Measurements from ENCODE around the gene ZNF521. TPM values are rescaled to one million over a fixed set of nuclear protein-coding genes. Genes with fewer than 3 reads are reported as not detected.

Gene ZNF521
- total RNA-seq, 2 donors from 2014 or later: 1.1 TPM; not detected in 1

DNA sequence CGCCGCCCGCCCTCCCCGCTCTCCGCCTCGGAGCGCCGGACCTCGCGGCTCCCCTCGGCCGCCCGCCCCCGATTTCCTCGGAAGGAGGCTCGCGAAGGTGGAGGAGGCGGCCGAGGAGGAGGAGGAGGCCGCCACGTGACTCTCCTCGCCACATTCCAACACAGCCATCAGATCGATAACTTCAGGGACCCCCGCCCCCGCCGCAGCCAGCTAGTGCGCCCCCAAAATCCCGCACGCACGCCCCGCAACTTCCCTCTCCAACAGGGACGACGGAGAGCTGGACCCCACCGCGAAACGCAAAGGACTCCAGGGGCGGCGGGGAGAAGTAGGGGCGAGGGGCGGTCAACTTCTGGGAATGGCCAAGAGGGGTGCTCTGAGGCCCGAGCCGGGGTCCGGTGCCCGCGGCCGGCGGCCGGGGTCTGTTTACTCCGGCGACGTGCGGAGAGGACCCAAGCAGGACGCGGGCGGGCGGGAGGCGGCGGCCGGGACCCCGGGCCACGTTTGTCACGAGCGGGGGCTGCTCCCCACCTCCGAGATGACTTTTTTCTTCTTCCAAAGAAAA, 2.0 kb downstream of the ZNF521 start:
- no peak overlapping the region for H3K27ac Mint-ChIP-seq
- H3K9me3 ChIP-seq (ENCODE audit: control insufficient read depth, low read length, poor library complexity, severe bottlenecking): no peaks in the 10 kb centered on the region
- peaks cover 4% of the 10 kb centered on the region for H3K36me3 Mint-ChIP-seq (ENCODE audit: low read depth)
- DNase-seq: peak in 1 of 3 donors; percentile 12
- no peak for ATAC-seq
- H3K27me3 Mint-ChIP-seq: peaks cover 52% of the 10 kb centered on the region
- peaks cover 7% of the 10 kb centered on the region for H3K4me1 Mint-ChIP-seq
- H3K4me3 Mint-ChIP-seq: peak overlapping the region; percentile 89

DNA sequence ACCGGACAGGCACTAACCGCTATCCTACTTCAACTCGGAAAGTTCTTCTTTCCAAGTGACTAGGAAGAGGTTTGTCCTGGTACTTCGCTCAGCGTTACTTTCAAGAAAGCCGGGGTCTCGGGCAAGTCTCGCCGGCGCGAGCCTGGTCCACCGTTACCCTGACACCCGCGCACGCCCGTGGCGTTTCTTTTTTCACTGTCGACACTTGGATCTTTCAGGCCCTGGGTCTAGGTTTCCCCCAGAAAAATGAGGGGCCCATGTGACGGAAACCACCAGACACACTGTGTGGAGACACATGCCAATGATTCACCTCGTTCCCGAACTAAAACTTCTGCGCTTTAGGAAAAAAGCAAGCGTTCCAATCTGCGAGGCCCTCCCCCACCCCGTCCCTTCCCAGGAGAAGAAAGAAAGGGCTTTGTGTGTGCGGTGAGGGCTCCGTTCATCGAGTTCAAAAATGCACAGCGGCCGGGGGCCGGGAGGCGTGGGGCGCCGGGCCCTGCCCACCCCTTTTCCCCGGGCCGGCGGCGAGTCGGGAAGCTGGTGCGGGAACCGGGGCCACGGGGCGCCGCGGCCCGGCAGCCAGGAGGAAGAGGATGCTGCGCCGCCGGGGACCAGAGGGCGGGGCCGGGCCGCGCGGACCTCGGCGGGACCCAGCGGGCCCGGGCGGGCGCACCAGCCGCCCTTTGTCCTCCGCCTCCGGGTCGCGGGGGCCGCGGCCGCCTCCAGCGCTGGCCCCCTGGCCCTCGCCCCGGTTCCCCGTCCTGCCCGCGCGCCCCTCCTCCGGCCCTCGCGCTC, 2.6 kb downstream of the ZNF521 start:
- no peak overlapping the region for H3K27ac Mint-ChIP-seq
- H3K9me3 ChIP-seq (ENCODE audit: control insufficient read depth, low read length, poor library complexity, severe bottlenecking): no peaks in the 10 kb centered on the region
- H3K4me1 Mint-ChIP-seq: peaks cover 7% of the 10 kb centered on the region
- ATAC-seq (no peak), DNase-seq (no peak)
- peaks cover 58% of the 10 kb centered on the region for H3K27me3 Mint-ChIP-seq
- H3K36me3 Mint-ChIP-seq (ENCODE audit: low read depth): peaks cover 4% of the 10 kb centered on the region
- H3K4me3 Mint-ChIP-seq: peak overlapping the region; percentile 82

DNA sequence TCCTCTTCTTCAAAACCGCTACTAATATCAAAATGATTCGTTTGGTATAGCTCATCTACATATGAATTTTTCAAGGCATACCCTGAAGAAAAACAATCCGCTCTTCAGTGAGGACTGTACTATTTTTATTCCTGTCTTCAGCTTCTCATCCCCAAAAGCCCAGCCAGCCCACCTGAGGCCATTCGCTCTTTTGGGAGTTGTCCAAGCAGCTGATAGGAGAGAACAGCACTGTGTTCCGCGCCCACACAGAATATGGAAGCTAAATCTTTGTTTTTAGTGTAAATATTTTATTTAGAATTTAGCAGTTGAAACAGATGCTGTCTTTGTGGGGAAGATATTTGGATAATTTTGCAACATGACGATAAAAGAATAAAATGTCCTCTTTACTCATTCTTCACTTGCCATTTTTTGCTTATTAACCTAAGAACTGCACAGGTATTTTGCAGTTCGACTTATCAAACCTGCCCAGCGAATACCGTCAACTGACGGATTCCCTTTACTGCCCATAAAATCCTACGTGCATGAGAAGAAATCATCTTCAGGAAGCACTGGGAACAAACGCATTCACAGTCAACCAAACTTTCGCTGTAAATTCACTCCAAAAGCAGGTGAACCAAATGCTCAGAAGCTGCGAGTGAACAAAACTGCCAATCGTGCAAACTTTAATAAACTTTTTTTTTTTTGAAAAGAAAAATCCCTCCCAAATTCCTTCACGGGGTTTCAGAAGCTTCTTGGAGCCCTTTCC, 3.4 kb downstream of the ZNF521 start:
- H3K36me3 Mint-ChIP-seq (ENCODE audit: low read depth): peaks cover 4% of the 10 kb centered on the region
- no peak for DNase-seq
- H3K4me1 Mint-ChIP-seq: peaks cover 7% of the 10 kb centered on the region
- no peak for ATAC-seq
- H3K4me3 Mint-ChIP-seq: peak overlapping the region; percentile 3
- H3K27me3 Mint-ChIP-seq: peaks cover 53% of the 10 kb centered on the region
- no peak overlapping the region for H3K27ac Mint-ChIP-seq
- no peaks in the 10 kb centered on the region for H3K9me3 ChIP-seq (ENCODE audit: control insufficient read depth, low read length, poor library complexity, severe bottlenecking)

DNA sequence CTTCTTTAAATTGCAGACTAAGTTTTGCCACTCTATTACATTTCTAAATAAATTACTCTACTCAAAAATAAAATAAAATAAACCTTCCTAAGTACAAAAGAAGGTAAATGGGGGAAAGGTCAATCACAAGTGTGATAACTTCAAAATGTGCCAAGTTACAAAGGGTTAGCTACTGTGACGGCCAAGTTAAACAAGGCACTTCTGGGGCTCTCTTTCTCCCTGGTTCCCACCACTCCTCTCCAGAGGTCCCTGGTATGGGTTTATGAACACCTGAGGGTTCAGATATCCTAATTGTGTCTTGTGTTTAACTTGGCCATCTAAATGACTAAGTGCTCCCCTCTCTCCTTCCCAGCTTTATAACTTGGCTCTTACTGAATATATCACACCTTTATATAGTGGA, 5.4 kb downstream of the ZNF521 start:
- H3K36me3 Mint-ChIP-seq (ENCODE audit: low read depth): peaks cover 4% of the 10 kb centered on the region
- peaks cover 63% of the 10 kb centered on the region for H3K27me3 Mint-ChIP-seq
- peaks cover 7% of the 10 kb centered on the region for H3K4me1 Mint-ChIP-seq
- DNase-seq (no peak), ATAC-seq (no peak)
- H3K27ac Mint-ChIP-seq: no peak overlapping the region
- no peak overlapping the region for H3K4me3 Mint-ChIP-seq
- H3K9me3 ChIP-seq (ENCODE audit: control insufficient read depth, low read length, poor library complexity, severe bottlenecking): no peaks in the 10 kb centered on the region

DNA sequence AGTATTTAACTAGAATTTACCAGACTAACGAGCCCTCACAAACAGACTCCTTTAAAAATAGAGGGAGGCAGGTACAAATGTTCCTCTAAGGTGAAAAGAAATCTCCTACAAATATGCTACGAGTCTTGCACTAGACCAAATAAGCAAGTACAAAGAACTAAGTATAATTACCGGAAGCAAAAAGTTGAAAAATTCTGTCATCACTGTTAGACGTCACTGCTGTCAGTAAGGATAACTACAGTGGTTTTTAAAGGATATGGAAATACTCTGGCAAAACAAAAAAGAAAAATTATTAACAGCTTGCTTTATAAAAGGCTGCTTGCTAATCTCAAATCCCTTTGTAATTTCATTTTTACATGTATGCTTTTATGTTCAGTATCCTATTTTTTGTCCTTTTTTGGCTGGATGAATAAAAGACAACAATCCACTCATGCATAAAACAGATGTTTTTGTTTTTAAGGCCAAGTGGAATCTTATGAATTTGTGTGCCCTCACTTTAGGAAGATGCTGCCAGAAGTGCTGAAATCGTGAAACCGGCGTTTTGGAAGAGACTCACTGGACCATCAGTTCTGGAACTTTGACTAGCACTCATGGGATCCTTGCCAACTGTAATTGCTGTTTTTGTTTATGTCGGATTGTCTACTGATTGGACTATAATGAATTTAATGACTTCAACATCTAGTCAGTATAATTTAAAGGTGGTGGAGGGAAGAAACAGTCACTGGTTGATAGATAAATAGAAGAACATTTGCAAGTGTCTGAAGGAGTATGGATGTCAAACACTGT, 6.7 kb downstream of the ZNF521 start:
- DNase-seq (no peak), ATAC-seq (no peak)
- H3K9me3 ChIP-seq (ENCODE audit: control insufficient read depth, low read length, poor library complexity, severe bottlenecking): no peaks in the 10 kb centered on the region
- peaks cover 55% of the 10 kb centered on the region for H3K27me3 Mint-ChIP-seq
- no peak overlapping the region for H3K27ac Mint-ChIP-seq
- H3K4me3 Mint-ChIP-seq: no peak overlapping the region
- no peaks in the 10 kb centered on the region for H3K4me1 Mint-ChIP-seq
- H3K36me3 Mint-ChIP-seq (ENCODE audit: low read depth): peaks cover 2% of the 10 kb centered on the region

GRCh38 chr18:25341831-25342230, 10.1 kb downstream of the ZNF521 start:
- no peak for ATAC-seq
- H3K36me3 Mint-ChIP-seq (ENCODE audit: low read depth): peaks cover 2% of the 10 kb centered on the region
- no peak overlapping the region for H3K4me3 Mint-ChIP-seq
- no peak for DNase-seq
- H3K4me1 Mint-ChIP-seq: no peaks in the 10 kb centered on the region
- H3K27me3 Mint-ChIP-seq: peaks cover 34% of the 10 kb centered on the region
- H3K27ac Mint-ChIP-seq: no peak overlapping the region
- H3K9me3 ChIP-seq (ENCODE audit: control insufficient read depth, low read length, poor library complexity, severe bottlenecking): no peaks in the 10 kb centered on the region

DNA sequence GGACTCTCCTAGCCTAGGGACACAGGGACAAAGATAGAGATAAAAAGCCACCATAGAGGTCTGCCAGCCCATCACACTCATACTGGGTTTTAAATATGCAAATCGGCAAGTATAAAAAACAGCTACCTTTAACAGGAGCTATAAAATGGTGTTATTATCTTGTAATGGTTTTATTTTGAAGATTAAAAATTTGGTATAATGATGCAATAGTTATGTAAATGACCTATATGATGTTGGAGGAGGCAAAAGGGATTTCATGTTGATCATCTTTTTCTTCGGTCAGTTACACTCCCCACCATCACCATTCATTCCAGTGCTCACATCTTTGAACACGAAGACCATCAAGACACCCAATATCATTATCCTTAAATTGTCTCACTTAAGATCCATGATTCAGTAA, 11.2 kb downstream of the ZNF521 start:
- Mint-ChIP-seq H3K4me3 (no peak overlapping the region), H3K4me1 (no peaks in the 10 kb centered on the region), H3K36me3 (ENCODE audit: low read depth) (peaks cover 2% of the 10 kb centered on the region), H3K27me3 (peaks cover 33% of the 10 kb centered on the region), H3K27ac (no peak overlapping the region)
- ATAC-seq (no peak), DNase-seq (no peak)
- no peaks in the 10 kb centered on the region for H3K9me3 ChIP-seq (ENCODE audit: control insufficient read depth, low read length, poor library complexity, severe bottlenecking)

- Mint-ChIP-seq H3K36me3 (ENCODE audit: low read depth) (no peaks in the 10 kb centered on the region), H3K27ac (no peak overlapping the region), H3K4me3 (no peak overlapping the region), H3K4me1 (no peaks in the 10 kb centered on the region), H3K27me3 (peaks cover 8% of the 10 kb centered on the region)
- H3K9me3 ChIP-seq (ENCODE audit: control insufficient read depth, low read length, poor library complexity, severe bottlenecking): no peaks in the 10 kb centered on the region
- ATAC-seq (no peak), DNase-seq (no peak)
Measured at GRCh38 chr18:25335676-25336075, 16.3 kb downstream of the ZNF521 start.

GRCh38 chr18:25335062-25335461, 16.9 kb downstream of the ZNF521 start:
- Mint-ChIP-seq H3K27ac (no peak overlapping the region), H3K27me3 (peaks cover 8% of the 10 kb centered on the region), H3K4me3 (no peak overlapping the region), H3K4me1 (no peaks in the 10 kb centered on the region), H3K36me3 (ENCODE audit: low read depth) (no peaks in the 10 kb centered on the region)
- H3K9me3 ChIP-seq (ENCODE audit: control insufficient read depth, low read length, poor library complexity, severe bottlenecking): no peaks in the 10 kb centered on the region
- no peak for ATAC-seq
- DNase-seq: no peak

GRCh38 chr18:25334588-25334987, 17.4 kb downstream of the ZNF521 start:
- Mint-ChIP-seq H3K27me3 (peaks cover 8% of the 10 kb centered on the region), H3K4me3 (no peak overlapping the region), H3K27ac (no peak overlapping the region), H3K36me3 (ENCODE audit: low read depth) (no peaks in the 10 kb centered on the region), H3K4me1 (no peaks in the 10 kb centered on the region)
- DNase-seq: no peak
- ATAC-seq: no peak
- H3K9me3 ChIP-seq (ENCODE audit: control insufficient read depth, low read length, poor library complexity, severe bottlenecking): no peaks in the 10 kb centered on the region

DNA sequence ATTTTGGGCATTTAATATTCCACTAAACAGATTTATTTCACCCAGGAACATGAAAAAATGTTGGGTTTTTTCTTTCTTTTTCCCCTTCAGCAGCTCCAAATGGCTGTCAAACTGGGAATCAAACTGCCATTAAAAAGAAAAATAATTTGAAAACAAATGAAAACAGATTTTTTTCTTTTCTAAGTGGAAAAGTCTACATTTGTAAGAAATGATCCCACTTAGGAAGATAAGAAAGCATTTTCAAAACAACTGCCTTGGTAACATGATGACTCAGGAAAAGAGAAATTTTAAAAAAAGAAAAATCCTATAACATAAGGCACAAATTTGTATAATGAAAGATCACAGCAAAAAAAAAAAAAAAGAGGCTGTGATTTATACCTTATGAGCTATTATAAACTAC, 20.0 kb downstream of the ZNF521 start:
- H3K4me3 Mint-ChIP-seq: no peak overlapping the region
- ATAC-seq (no peak), DNase-seq (no peak)
- no peaks in the 10 kb centered on the region for H3K36me3 Mint-ChIP-seq (ENCODE audit: low read depth)
- no peak overlapping the region for H3K27ac Mint-ChIP-seq
- H3K27me3 Mint-ChIP-seq: peaks cover 7% of the 10 kb centered on the region
- H3K9me3 ChIP-seq (ENCODE audit: control insufficient read depth, low read length, poor library complexity, severe bottlenecking): no peaks in the 10 kb centered on the region
- no peaks in the 10 kb centered on the region for H3K4me1 Mint-ChIP-seq

DNA sequence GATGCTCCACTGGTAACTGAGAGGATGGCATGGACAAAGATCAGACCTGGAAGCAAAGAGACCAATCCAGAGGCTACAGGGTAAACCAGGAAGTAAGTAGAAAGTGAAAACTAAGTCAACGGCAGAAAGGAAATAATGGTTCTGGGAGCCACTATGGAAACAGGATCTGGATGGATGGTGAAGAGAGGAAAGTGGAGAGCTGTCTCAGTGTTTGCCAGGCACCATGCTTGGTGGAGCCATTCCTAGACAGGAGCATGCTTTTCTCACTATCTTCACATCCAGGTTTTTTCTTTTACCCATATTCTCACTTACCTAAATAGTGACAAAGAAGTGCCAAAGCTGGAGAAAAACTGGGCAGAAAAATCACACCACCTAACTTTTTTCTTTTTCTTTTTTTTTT, 22.2 kb downstream of the ZNF521 start:
- no peaks in the 10 kb centered on the region for H3K36me3 Mint-ChIP-seq (ENCODE audit: low read depth)
- no peaks in the 10 kb centered on the region for H3K4me1 Mint-ChIP-seq
- H3K27me3 Mint-ChIP-seq: no peaks in the 10 kb centered on the region
- no peak for ATAC-seq
- no peak overlapping the region for H3K27ac Mint-ChIP-seq
- H3K4me3 Mint-ChIP-seq: no peak overlapping the region
- no peaks in the 10 kb centered on the region for H3K9me3 ChIP-seq (ENCODE audit: control insufficient read depth, low read length, poor library complexity, severe bottlenecking)
- DNase-seq: no peak

DNA sequence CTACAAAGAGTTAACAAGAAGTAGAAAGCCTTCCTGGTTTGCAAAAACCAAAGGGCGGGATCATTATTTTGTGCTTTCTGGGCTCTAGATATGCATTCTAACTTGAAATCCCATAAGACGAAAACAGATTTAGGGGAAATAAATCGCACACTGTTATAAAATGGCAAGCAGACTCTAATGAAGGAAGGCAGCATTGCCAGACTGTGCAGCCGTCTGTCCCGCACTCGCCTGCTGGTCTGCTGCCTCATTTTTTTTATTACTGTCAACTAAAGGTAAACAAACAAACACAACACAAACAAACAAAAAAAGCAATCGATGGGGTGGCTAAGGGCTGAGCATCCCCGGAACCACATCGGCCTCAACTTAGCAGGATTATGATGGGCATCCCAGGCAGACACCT, 24.4 kb downstream of the ZNF521 start:
- no peaks in the 10 kb centered on the region for H3K4me1 Mint-ChIP-seq
- ATAC-seq (no peak), DNase-seq (no peak)
- no peak overlapping the region for H3K27ac Mint-ChIP-seq
- no peaks in the 10 kb centered on the region for H3K36me3 Mint-ChIP-seq (ENCODE audit: low read depth)
- no peaks in the 10 kb centered on the region for H3K27me3 Mint-ChIP-seq
- H3K4me3 Mint-ChIP-seq: no peak overlapping the region
- H3K9me3 ChIP-seq (ENCODE audit: control insufficient read depth, low read length, poor library complexity, severe bottlenecking): no peaks in the 10 kb centered on the region

All from T-helper 17 cell (primary cell).